Measurements from ENCODE around the gene POLR1G.
A peak's percentile ranks its signal among the peaks of the same experiment; 100 is the strongest.

The POLR1G gene

GRCh38 chr19:45442778-45443461, 36.5 kb downstream of the POLR1G start:
- peak overlapping the region; percentile 97 for H3K4me2 ChIP-seq (ENCODE audit: low read length)
- no peaks in the 10 kb centered on the region for H3K9me2 ChIP-seq (replicated peaks; ENCODE audit: control insufficient read depth, low read length)
- peaks cover 49% of the 10 kb centered on the region for H3K4me1 ChIP-seq (ENCODE audit: control insufficient read depth, low read length)
- no peaks in the 10 kb centered on the region for H3K9me3 ChIP-seq (ENCODE audit: control insufficient read depth, insufficient read depth, low read length)
- TF ChIP-seq EZH2phosphoT487 (IDR thresholded peaks at IDR 0.05; ENCODE audit: borderline replicate concordance, low read length) (no peak), CTCF (IDR thresholded peaks at IDR 0.05; ENCODE audit: low read depth, low read length, poor library complexity, severe bottlenecking) (no peak)
- H3F3A ChIP-seq (ENCODE audit: control insufficient read depth, insufficient read depth), result peaks cover 37% of the 10 kb centered on the region
- H4K20me1 ChIP-seq (ENCODE audit: control insufficient read depth, insufficient read depth, low read depth, low read length), result no peaks in the 10 kb centered on the region
- no peaks in the 10 kb centered on the region for H3K27me3 ChIP-seq (ENCODE audit: control insufficient read depth, low read length)
- peak overlapping the region; percentile 17; the same call in 1 of the 2 replicates for H3K27ac ChIP-seq (ENCODE audit: low read depth, low read length)
- H3K4me3 ChIP-seq (ENCODE audit: low read length), result peak overlapping the region; percentile 79
- H3K36me3 ChIP-seq (ENCODE audit: control insufficient read depth, low read length), result no peaks in the 10 kb centered on the region
- no peaks in the 10 kb centered on the region for H3K79me2 ChIP-seq (ENCODE audit: control insufficient read depth, low read length)

- Histone ChIP-seq H3K9me2 (replicated peaks; ENCODE audit: control insufficient read depth, low read length) (no peaks in the 10 kb centered on the region), H3K79me2 (ENCODE audit: control insufficient read depth, low read length) (no peaks in the 10 kb centered on the region), H3K36me3 (ENCODE audit: control insufficient read depth, low read length) (no peaks in the 10 kb centered on the region), H3K27ac (ENCODE audit: low read depth, low read length) (0 out of 2 replicates have a peak overlapping the region, but pooled peaks have one; percentile 7), H4K20me1 (ENCODE audit: control insufficient read depth, insufficient read depth, low read depth, low read length) (no peaks in the 10 kb centered on the region), H3K4me3 (ENCODE audit: low read length) (peak overlapping the region; percentile 79), H3K4me2 (ENCODE audit: low read length) (peak overlapping the region; percentile 97), H3K27me3 (ENCODE audit: control insufficient read depth, low read length) (no peaks in the 10 kb centered on the region), H3K9me3 (ENCODE audit: control insufficient read depth, insufficient read depth, low read length) (no peaks in the 10 kb centered on the region), H3K4me1 (ENCODE audit: control insufficient read depth, low read length) (peaks cover 49% of the 10 kb centered on the region), H3F3A (ENCODE audit: control insufficient read depth, insufficient read depth) (peaks cover 40% of the 10 kb centered on the region)
- TF ChIP-seq CTCF (IDR thresholded peaks at IDR 0.05; ENCODE audit: low read depth, low read length, poor library complexity, severe bottlenecking) (no peak), EZH2phosphoT487 (IDR thresholded peaks at IDR 0.05; ENCODE audit: borderline replicate concordance, low read length) (no peak)
These were observed 37.2 kb downstream of the POLR1G start for GRCh38 chr19:45443462-45444317.

GRCh38 chr19:45444318-45445041, 38.0 kb downstream of the POLR1G start:
- Histone ChIP-seq H3K4me3 (ENCODE audit: low read length) (peak overlapping the region; percentile 79), H3K79me2 (ENCODE audit: control insufficient read depth, low read length) (no peaks in the 10 kb centered on the region), H3K36me3 (ENCODE audit: control insufficient read depth, low read length) (no peaks in the 10 kb centered on the region), H3K27me3 (ENCODE audit: control insufficient read depth, low read length) (no peaks in the 10 kb centered on the region), H3K9me2 (replicated peaks; ENCODE audit: control insufficient read depth, low read length) (no peaks in the 10 kb centered on the region), H3K27ac (ENCODE audit: low read depth, low read length) (peak overlapping the region; percentile 40), H3K4me2 (ENCODE audit: low read length) (peak overlapping the region; percentile 97), H4K20me1 (ENCODE audit: control insufficient read depth, insufficient read depth, low read depth, low read length) (no peaks in the 10 kb centered on the region), H3K9me3 (ENCODE audit: control insufficient read depth, insufficient read depth, low read length) (no peaks in the 10 kb centered on the region), H3F3A (ENCODE audit: control insufficient read depth, insufficient read depth) (peaks cover 42% of the 10 kb centered on the region), H3K4me1 (ENCODE audit: control insufficient read depth, low read length) (peaks cover 50% of the 10 kb centered on the region)
- no peak for TF ChIP-seq CTCF (IDR thresholded peaks at IDR 0.05; ENCODE audit: low read depth, low read length, poor library complexity, severe bottlenecking)
- TF ChIP-seq EZH2phosphoT487 (IDR thresholded peaks at IDR 0.05; ENCODE audit: borderline replicate concordance, low read length), result no peak
